GM12891 (cell line): ENCODE results near the gene NCR1. TPM values are rescaled to one million over a fixed set of nuclear protein-coding genes. Genes with fewer than 3 reads are reported as not detected.
"Not testable (repeated sequence)": the region's sequence is repeated elsewhere in the genome, so short reads cannot be mapped to it uniquely, and the experiment has no call there.

Source experiments
- DNase-seq: peaks from one replicate; pipeline ENCODE4 v3.0.0; 2011; ENCODE audit warnings: low spot score; ENCODE audit not compliant: insufficient read length
- FAIRE-seq: peaks from 2 replicates; lab custom pipeline; 2011; peaks lifted over from hg19 to GRCh38; lab: Jason Lieb, UNC
- PAX5 ChIP-seq: IDR thresholded peaks from 2 replicates; pipeline ENCODE4 v1.6.1; 2011; ENCODE audit warnings: low read length, moderate library complexity, mild to moderate bottlenecking; ENCODE audit not compliant: insufficient read depth, severe bottlenecking
- POLR2A ChIP-seq: IDR thresholded peaks from 2 replicates; pipeline ENCODE4 v1.6.1; 2011; ENCODE audit warnings: low read depth, low read length, control low read depth
- POLR2AphosphoS5 ChIP-seq: IDR thresholded peaks from 2 replicates; pipeline ENCODE4 v1.6.1; 2011; ENCODE audit warnings: low read depth, low read length, control low read depth
- POU2F2 ChIP-seq: IDR thresholded peaks from 2 replicates; pipeline ENCODE4 v1.6.1; 2011; ENCODE audit warnings: low read depth, mild to moderate bottlenecking, control low read depth, low read length, moderate library complexity
- SPI1 ChIP-seq: IDR thresholded peaks from 2 replicates; pipeline ENCODE4 v1.6.1; 2011; ENCODE audit warnings: low read depth, low read length, control low read depth
- TAF1 ChIP-seq: IDR thresholded peaks from 2 replicates; pipeline ENCODE4 v1.6.1; 2011; ENCODE audit warnings: low read depth, low read length, control low read depth
- polyA plus RNA-seq: library from polyadenylated mRNA; unstranded; fragments of >200 nt; gene quantifications from one replicate; pipeline ENCODE4 v1.2.1, GENCODE V29; 2012; ENCODE audit warnings: low read depth, missing spikeins, inconsistent platforms; ENCODE audit not compliant: missing spikeins

NCR1 gene, protein sequence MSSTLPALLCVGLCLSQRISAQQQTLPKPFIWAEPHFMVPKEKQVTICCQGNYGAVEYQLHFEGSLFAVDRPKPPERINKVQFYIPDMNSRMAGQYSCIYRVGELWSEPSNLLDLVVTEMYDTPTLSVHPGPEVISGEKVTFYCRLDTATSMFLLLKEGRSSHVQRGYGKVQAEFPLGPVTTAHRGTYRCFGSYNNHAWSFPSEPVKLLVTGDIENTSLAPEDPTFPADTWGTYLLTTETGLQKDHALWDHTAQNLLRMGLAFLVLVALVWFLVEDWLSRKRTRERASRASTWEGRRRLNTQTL
- polyA plus RNA-seq = not detected

DNA sequence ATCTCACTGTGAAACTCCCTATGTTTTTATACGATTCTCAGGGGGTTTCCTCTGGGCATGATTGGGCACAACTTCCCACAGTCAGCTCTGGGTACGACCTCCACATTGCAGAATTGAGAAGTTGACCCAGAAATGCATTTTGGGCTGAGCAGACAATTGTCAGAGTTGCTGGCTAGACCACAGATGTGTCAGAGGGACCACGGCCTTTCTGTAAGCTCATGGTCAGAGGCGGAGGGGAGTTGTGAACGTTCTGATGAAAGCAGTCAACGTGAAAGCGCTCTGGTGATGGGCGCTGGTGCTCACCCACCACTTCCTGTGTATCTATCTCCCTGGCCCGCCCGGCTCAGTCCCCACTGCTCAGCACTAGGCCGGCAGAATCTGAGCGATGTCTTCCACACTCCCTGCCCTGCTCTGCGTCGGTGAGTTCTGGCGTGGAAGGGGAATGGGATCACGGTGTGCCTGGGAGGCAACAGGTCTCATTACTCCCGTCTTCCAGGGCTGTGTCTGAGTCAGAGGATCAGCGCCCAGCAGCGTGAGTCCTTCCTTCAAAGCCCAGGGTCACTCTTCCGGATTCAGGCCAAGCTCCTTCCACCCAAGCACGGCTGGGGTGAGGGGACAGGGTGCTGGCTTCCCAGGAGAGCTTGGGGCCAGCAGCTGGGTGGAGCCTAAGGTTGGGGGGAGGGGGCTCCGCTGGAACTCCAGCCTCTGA is at the start of gene NCR1:
Gene NCR1, plus strand, starts transcription at position 346 of the 709 bp plus-strand sequence. Its CDS starts 40 bp downstream, at position 386.
- no peak for DNase-seq
- FAIRE-seq = no peak
- TF ChIP-seq SPI1 (no peak), POLR2A (no peak), TAF1 (no peak), PAX5 (no peak), POLR2AphosphoS5 (no peak), POU2F2 (no peak)

DNA sequence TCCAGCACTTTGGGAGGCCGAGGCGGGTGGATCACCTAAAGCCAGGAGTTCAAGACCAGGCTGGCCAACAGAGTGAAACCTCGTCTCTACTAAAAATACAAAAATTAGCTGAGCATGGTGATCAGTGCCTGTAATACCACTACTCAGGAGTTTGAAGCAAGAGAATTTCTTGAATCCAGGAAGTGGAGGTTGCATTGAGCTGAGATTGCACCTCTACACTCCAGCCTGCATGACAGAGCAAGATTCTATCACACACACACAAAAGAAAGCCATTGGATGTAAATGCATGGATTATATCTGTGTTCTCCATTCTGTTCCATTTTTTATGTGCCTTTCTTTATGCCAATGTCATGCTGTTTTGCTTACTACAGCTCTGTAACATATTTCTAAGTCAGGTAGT is 47.5 kb upstream of the NCR1 start:
- DNase-seq, FAIRE-seq: not testable (repeated sequence)

DNA sequence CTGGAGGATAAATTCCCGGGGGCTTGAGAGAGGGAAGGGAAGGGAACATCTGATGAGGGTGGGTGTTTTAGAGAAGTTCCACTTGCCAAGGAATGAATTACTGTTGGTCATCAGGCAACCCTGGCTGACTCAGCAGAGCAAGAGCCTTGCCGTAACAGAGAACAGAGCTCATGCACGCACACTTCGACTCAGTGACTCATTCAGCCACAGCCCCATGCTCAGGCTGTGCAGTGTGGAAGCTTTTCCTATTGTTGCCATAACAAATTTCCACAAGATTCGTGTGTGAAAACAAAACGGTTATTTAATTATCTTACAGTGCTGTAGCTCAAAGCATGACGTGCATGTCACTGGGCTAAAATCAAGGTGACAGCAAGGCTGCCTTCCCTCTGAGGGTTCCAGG is 46.5 kb upstream of the NCR1 start:
- DNase-seq = not testable (repeated sequence)

DNA sequence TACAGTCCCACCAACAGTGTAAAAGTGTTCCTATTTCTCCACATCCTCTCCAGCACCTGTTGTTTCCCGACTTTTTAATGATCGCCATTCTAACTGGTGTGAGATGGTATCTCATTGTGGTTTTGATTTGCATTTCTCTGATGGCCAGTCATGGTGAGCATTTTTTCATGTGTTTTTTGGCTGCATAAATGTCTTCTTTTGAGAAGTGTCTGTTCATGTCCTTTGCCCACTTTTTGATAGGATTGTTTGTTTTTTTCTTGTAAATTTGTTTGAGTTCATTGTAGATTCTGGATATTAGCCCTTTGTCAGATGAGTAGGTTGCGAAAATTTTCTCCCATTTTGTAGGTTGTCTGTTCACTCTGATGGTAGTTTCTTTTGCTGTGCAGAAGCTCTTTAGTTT is 42.5 kb upstream of the NCR1 start:
- not testable (repeated sequence) for DNase-seq, FAIRE-seq

More for the DNA sequence above, 46.5 kb upstream of the NCR1 start:
- FAIRE-seq = not testable (repeated sequence)

DNA sequence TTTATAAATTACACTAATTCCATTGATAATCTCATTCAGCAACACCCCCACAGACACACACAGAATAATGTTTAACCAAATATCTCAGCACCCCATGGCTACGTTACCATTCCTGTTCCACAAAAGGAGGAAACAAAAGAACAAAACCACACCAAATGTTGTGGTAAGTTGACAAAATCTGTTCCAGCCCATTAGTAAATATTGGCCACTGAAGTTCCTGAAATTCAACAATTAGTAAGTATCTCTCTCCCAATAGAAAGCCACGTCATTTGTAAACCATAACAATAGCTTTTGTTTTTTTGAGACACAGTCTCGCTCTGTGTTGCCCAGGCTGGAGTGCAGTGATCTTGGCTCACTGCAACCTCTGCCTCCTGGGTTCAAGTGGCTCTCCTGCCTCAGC is 34.3 kb upstream of the NCR1 start:
- no peak for DNase-seq
- no peak for FAIRE-seq
- TF ChIP-seq SPI1 = no peak
- TF ChIP-seq PAX5 = no peak
- no peak for TF ChIP-seq POLR2A
- TF ChIP-seq TAF1 = no peak
- TF ChIP-seq POU2F2 = no peak
- no peak for TF ChIP-seq POLR2AphosphoS5

DNA sequence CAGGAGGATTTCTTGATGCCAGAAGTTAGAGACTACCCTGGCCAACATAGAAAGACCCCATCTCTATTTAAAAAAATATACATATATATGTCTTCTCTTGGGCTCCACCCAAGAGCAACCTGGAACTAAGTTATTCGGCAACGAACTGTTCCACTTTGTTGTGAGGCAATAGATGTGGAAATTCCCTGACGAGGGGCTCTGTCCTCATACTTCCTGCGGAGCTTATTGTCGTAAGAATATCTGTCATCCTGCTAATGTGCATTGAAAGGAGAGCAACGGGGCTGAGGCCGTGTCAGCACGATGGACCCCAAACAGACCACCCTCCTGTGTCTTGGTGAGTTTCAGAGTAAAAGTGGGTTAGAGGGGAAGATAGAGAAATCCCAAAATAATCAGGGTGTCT is 32.0 kb upstream of the NCR1 start, which contains the start of gene FCAR:
Gene FCAR, plus strand, starts transcription at position 246 of the 400 bp plus-strand sequence. Its CDS starts 55 bp downstream, at position 301.
- DNase-seq (no peak), FAIRE-seq (no peak)
- TF ChIP-seq TAF1 = no peak

DNA sequence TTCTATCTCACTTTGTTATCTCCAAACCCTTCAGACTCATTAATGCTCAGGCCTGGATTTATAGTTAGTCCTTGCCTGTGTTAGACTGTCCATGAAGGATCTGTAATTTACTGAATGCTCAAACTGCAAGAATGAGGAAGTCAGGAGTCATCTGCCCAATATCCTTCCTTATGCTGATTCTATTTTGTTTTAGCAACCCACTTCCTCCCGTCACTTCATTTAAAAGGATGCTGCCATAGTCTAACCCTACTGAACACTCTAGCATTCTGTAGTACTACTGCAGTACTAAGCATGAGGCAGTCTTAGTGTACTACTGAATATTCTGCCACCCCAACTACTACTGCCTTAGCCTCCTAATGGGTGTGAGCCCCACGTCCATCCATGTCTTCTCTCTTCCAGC is 30.4 kb upstream of the NCR1 start:
- FAIRE-seq (no peak), DNase-seq (no peak)
- TF ChIP-seq POU2F2 = no peak
- peak; percentile 53 for TF ChIP-seq SPI1

DNA sequence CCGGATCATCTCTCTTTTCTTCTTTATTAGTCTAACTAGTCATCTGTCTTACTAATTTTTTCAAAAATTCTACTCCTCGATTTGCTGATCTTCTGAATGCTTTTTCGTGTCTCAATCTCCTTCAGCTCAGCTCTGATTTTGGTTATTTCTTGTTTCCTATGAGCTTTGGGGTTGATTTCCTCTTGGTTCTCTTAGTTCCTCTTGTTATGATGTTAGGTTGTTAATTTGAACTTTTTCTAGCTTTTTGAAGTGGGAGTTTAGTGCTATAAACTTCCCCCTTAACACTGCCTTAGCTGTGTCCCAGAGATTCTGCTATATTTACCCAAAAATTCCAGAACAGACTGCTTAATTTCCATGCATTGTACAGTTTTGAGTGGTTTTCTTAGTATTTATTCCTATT is 28.5 kb upstream of the NCR1 start:
- FAIRE-seq (no peak), DNase-seq (no peak)
- no peak for TF ChIP-seq SPI1

DNA sequence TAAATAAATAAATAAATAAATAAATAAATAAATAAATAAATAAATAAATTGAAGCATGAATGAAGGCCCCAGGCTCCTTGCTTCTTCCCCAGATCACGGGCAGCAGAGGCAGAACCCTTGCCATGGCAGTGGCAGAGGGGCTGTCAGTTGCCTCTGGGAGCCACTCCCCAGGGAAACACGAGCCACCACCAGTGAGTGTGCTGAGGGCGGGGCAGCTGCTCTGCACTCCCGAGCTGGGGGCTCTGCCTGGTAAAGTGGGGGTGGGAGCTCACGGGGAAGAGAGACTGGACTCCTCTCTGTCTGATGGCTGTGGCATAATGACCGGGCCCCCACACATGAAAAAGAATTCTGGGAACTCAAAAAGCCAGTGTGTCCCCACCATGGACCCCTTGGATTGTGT is 24.1 kb upstream of the NCR1 start:
- FAIRE-seq = no peak
- TF ChIP-seq PAX5 (no peak), SPI1 (no peak), TAF1 (no peak), POLR2AphosphoS5 (no peak), POU2F2 (no peak), POLR2A (no peak)
- DNase-seq = no peak

DNA sequence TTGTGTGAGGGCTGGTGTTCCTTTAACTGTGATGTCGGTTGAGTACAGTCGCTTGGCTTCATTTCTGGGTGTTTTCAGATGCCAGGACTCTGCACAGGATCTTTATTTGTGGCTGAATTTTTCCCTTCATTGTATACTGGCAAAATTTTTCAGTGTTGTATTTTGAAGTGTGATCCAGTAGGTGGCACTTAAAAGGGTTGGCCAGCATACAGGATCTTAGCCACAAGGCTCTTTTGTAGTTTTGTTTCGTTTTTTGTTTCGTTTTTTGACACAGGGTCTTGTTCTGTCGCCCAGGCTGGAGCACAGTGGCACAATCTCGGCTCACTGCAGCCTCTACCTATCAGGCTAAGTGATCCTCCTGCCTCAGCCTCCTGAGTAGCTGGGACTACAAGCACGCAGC is 23.2 kb upstream of the NCR1 start:
- FAIRE-seq (peak; percentile 85), DNase-seq (peak; percentile 37)

DNA sequence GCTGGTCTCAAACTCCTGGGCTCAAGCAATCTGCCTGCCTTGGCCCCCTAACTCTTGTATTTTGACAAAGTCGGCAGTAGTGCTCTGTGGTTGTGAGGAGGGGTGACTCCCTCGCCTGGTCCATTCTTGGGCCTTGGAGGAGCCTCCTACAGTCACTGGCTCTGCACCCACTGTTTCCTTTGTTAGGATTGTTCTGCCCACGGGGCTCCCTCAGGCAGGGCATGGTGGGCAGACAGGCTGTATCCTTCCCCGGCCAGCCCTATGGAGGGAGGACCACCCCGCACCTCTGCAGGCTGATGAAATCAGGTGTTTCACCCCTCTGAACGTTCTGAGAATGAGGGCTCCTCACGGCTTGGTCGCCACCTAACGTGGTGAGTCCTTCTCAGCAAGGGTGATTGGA is 22.7 kb upstream of the NCR1 start:
- no peak for FAIRE-seq
- DNase-seq = no peak
- no peak for TF ChIP-seq POLR2A
- TF ChIP-seq TAF1 = no peak
- TF ChIP-seq POLR2AphosphoS5 = no peak
- no peak for TF ChIP-seq POU2F2
- no peak for TF ChIP-seq SPI1

More for the DNA sequence above, 23.2 kb upstream of the NCR1 start:
- TF ChIP-seq POLR2A (no peak), POLR2AphosphoS5 (no peak), TAF1 (0 out of 2 replicates have a peak, but pooled peaks have one; percentile 20), SPI1 (no peak), POU2F2 (no peak), PAX5 (no peak)
